Astrocyte of the spinal cord (primary cell): ENCODE measurements around the gene TBL2.
"Not testable (repeated sequence)": the region's sequence is repeated elsewhere in the genome, so short reads cannot be mapped to it uniquely, and the experiment has no call there.

Source experiments
- DNase-seq: peaks from one replicate; pipeline ENCODE4 v3.0.0; 2011; ENCODE audit warnings: low read depth, low spot score
- H3K4me3 ChIP-seq: 2 replicates; pipeline ENCODE4 v1.5.1; 2011; ENCODE audit warnings: low read depth, mild to moderate bottlenecking, low read length, moderate library complexity
- CTCF ChIP-seq: IDR thresholded peaks from 2 replicates; pipeline ENCODE4 v1.5.1; 2012; ENCODE audit warnings: low read depth, mild to moderate bottlenecking, low read length, inconsistent platforms
- in situ Hi-C: cut with HindIII; loops from 2 replicates; pipeline ENCODE4 v1.10.0; 2017; ENCODE audit warnings: low sequenced_read_pairs

Gene TBL2

GRCh38 chr7:73622527-73622908 is 44.1 kb upstream of the TBL2 start:
- no peak for TF ChIP-seq CTCF
- no peak overlapping the region for H3K4me3 ChIP-seq
- in situ Hi-C loops, result no loop called here
- DNase-seq, result no peak

- DNase-seq, result no peak
- no peak overlapping the region for H3K4me3 ChIP-seq
- TF ChIP-seq CTCF, result no peak
- in situ Hi-C loops, result no loop called here
Measured at GRCh38 chr7:73621168-73622063, 43.0 kb upstream of the TBL2 start.

GRCh38 chr7:73619394-73619793 is 41.0 kb upstream of the TBL2 start:
- H3K4me3 ChIP-seq, DNase-seq, in situ Hi-C loops: not testable (repeated sequence)

GRCh38 chr7:73618538-73618937 is 40.2 kb upstream of the TBL2 start:
- in situ Hi-C loops, result no loop called here
- TF ChIP-seq CTCF, result no peak
- DNase-seq, result no peak
- H3K4me3 ChIP-seq, result no peak overlapping the region

- H3K4me3 ChIP-seq, in situ Hi-C loops, DNase-seq: not testable (repeated sequence)
Measured at GRCh38 chr7:73617520-73617919, 39.1 kb upstream of the TBL2 start.

GRCh38 chr7:73615886-73616285 is 37.5 kb upstream of the TBL2 start:
- peak; percentile 29 for TF ChIP-seq CTCF
- H3K4me3 ChIP-seq, result no peak overlapping the region
- DNase-seq, result no peak
- in situ Hi-C loops, result no loop called here

GRCh38 chr7:73614937-73615336 is 36.6 kb upstream of the TBL2 start:
- DNase-seq, in situ Hi-C loops, H3K4me3 ChIP-seq: not testable (repeated sequence)

- H3K4me3 ChIP-seq, result no peak overlapping the region
- TF ChIP-seq CTCF, result no peak
- no peak for DNase-seq
- in situ Hi-C loops, result no loop called here
Measured at GRCh38 chr7:73613954-73614735, 35.8 kb upstream of the TBL2 start.
